ENCODE results near the gene CYTH4. TPM values are rescaled to one million over a fixed set of nuclear protein-coding genes. Genes with fewer than 3 reads are reported as not detected.
A peak's percentile ranks its signal among the peaks of the same experiment; 100 is the strongest.

CYTH4 gene
- total RNA-seq, 2 donors from 2014 or later = 89.5 to 98.7 TPM

DNA sequence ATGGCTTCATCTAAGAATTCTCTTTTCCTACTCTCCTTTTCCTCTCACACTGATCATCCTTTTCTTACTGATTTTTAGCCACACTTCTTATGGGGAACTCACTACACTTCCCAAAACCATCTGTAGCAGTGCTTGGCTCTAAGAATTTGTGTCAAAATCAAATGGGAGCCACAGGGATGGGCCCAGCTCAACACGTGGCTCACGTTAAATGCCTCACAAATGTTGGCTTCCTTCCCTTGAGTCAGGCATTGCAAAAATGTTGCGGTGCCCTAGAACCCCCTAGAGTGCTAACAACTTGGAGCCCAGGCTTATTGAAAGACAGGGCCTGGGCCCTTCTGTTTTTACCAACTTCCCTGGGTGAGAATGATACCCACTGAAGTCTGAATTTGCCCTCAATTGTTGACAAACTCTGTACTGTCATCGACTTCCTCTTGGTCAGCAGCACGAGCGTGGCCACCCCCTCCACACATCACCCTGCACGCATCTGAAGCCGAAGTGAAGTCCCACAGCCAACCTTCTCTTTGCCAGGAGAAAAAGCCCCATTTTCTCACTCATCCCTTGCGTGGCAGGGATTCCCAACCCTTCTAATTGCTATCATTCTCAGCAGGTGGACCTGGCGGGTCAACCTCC is 75.3 kb downstream of the CYTH4 start:
- H3K9me3 ChIP-seq (ENCODE audit: control insufficient read depth, low read length, poor library complexity, severe bottlenecking) = no peaks in the 10 kb centered on the region
- Mint-ChIP-seq H3K4me1 (peaks cover 7% of the 10 kb centered on the region), H3K27me3 (peaks cover 21% of the 10 kb centered on the region), H3K4me3 (no peak overlapping the region), H3K36me3 (ENCODE audit: low read depth) (no peaks in the 10 kb centered on the region), H3K27ac (no peak overlapping the region)
- no peak for ATAC-seq
- DNase-seq = no peak

GRCh38 chr22:37358386-37358785 is 76.1 kb downstream of the CYTH4 start:
- no peaks in the 10 kb centered on the region for H3K9me3 ChIP-seq (ENCODE audit: control insufficient read depth, low read length, poor library complexity, severe bottlenecking)
- ATAC-seq (no peak), DNase-seq (no peak)
- Mint-ChIP-seq H3K36me3 (ENCODE audit: low read depth) (peaks cover 2% of the 10 kb centered on the region), H3K27ac (no peak overlapping the region), H3K4me1 (peaks cover 9% of the 10 kb centered on the region), H3K27me3 (peaks cover 27% of the 10 kb centered on the region), H3K4me3 (no peak overlapping the region)

DNA sequence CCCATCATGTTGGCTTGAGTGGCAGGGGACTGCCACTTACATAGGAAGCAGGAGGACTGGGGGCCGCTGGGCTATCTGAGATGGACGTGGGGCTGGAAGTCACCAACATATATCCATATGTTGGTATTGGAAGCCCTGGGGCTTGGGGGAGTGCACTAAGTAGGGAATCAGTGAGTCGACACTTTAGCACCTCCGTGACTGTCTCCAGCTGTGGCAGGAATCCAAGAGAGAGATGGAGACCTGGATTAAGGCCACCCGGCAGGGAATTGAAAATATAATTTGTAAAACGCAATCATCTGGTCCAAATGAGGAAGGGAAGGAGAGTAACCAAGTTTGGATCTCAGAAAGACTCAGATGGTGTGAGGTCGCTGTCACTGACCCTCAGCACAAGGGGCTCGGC is 76.6 kb downstream of the CYTH4 start:
- H3K4me1 Mint-ChIP-seq = peaks cover 12% of the 10 kb centered on the region
- peaks cover 2% of the 10 kb centered on the region for H3K36me3 Mint-ChIP-seq (ENCODE audit: low read depth)
- H3K27me3 Mint-ChIP-seq = peaks cover 32% of the 10 kb centered on the region

DNA sequence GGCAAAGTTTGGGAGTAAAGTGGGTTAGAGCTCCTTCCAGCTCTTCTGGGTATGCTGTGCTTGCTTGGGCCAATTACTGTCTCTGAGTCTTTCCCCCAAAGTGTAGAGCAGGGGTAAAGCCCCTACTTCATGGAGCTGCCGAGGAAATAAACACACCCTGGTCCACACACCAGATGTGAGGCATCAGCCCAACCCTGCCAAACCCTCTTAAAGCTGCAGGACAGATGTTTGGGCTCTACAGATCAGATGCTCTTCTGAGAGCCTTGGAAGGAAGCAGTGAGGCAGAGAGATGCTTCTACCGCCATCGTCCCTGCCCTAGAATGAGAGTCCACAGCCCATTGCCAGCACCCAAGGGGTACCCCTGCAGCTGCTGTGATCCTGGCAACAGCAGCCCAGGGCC is 80.3 kb downstream of the CYTH4 start:
- no peaks in the 10 kb centered on the region for H3K9me3 ChIP-seq (ENCODE audit: control insufficient read depth, low read length, poor library complexity, severe bottlenecking)
- no peak overlapping the region for H3K4me3 Mint-ChIP-seq
- H3K27ac Mint-ChIP-seq = no peak overlapping the region
- ATAC-seq (no peak), DNase-seq (no peak)
- peaks cover 12% of the 10 kb centered on the region for H3K4me1 Mint-ChIP-seq
- H3K36me3 Mint-ChIP-seq (ENCODE audit: low read depth) = peaks cover 2% of the 10 kb centered on the region
- peaks cover 22% of the 10 kb centered on the region for H3K27me3 Mint-ChIP-seq

More for the DNA sequence above, 76.6 kb downstream of the CYTH4 start:
- ATAC-seq (no peak), DNase-seq (no peak)
- no peak overlapping the region for H3K4me3 Mint-ChIP-seq
- no peak overlapping the region for H3K27ac Mint-ChIP-seq
- no peaks in the 10 kb centered on the region for H3K9me3 ChIP-seq (ENCODE audit: control insufficient read depth, low read length, poor library complexity, severe bottlenecking)

DNA sequence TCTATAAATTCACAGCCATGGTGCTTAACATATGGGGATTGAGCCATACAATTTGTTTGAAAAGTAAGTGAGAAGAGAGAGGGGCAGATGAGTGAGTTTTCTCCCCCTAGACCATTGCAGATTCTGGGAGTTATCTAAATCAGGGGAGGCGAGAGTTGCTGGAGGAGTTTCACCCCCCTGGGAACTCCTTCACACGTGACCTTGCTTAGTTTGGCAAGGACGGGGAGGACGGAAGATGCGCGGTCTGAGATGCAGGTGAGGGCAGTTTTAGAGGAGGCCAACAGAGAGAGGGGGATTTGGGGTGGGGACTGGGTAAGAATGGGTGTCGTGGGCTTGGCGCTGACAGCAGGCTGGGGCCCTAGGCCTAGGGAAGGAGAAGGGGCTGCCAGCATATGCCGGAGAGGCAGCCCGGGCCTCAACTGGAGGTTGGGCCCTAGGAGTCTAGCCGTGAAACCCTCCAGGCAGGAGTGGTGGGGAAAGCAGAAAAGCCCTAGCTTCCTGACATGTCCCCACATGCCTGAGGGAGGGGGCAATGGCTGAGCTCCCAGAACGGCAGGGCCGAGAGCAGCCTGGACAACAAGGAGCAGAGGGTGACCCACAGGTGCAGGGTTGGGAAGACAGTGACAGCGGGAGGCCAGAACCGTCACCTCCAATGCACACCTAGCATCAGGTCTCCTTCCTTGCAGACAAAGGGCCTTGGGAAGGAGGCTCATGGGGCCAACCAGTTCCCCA is 81.1 kb downstream of the CYTH4 start:
- peaks cover 22% of the 10 kb centered on the region for H3K27me3 Mint-ChIP-seq
- H3K36me3 Mint-ChIP-seq (ENCODE audit: low read depth) = peaks cover 2% of the 10 kb centered on the region
- DNase-seq (no peak), ATAC-seq (no peak)
- H3K9me3 ChIP-seq (ENCODE audit: control insufficient read depth, low read length, poor library complexity, severe bottlenecking) = no peaks in the 10 kb centered on the region
- peak overlapping the region; percentile 27 for H3K27ac Mint-ChIP-seq
- H3K4me3 Mint-ChIP-seq = no peak overlapping the region
- H3K4me1 Mint-ChIP-seq = peaks cover 12% of the 10 kb centered on the region

Other genes with a start within 250 kb of the CYTH4 start
- gene KCTD17, start 230.8 kb upstream of the CYTH4 start, total RNA-seq = 10 to 100 TPM; 26.1 to 31.5 TPM
- gene TMPRSS6, start 172.8 kb upstream of the CYTH4 start, total RNA-seq = under 1 TPM; 0.31 to 0.92 TPM
- gene IL2RB, start 132.6 kb upstream of the CYTH4 start, total RNA-seq = 100 to 1,000 TPM in 1 of 2 donors, 10 to 100 TPM in 1; 76.4 to 107 TPM
- gene C1QTNF6, start 94.3 kb upstream of the CYTH4 start, total RNA-seq = 10 to 100 TPM; 11.2 to 11.8 TPM
- gene SSTR3, start 70.0 kb upstream of the CYTH4 start, total RNA-seq = 1 to 10 TPM in 1 of 2 donors, under 1 TPM in 1; 0.37 to 2.1 TPM
- gene RAC2, start 38.2 kb upstream of the CYTH4 start, total RNA-seq = 100 to 1,000 TPM; 297 to 478 TPM
- under 1 TPM; 0.10 to 0.12 TPM for gene ELFN2, start 145.0 kb downstream of the CYTH4 start, total RNA-seq
- 100 to 1,000 TPM; 139 to 150 TPM for gene MFNG, start 203.9 kb downstream of the CYTH4 start, total RNA-seq
- gene CARD10, start 236.9 kb downstream of the CYTH4 start, total RNA-seq = under 1 TPM; 0.12 to 0.31 TPM

Measured in T-helper 17 cell (primary cell).